ENCODE data around the gene EN1. TPM values are rescaled to one million over a fixed set of nuclear protein-coding genes. Genes with fewer than 3 reads are reported as not detected.

Gene EN1
- total RNA-seq, 1 experiment from 2014 or later, result not detected

DNA sequence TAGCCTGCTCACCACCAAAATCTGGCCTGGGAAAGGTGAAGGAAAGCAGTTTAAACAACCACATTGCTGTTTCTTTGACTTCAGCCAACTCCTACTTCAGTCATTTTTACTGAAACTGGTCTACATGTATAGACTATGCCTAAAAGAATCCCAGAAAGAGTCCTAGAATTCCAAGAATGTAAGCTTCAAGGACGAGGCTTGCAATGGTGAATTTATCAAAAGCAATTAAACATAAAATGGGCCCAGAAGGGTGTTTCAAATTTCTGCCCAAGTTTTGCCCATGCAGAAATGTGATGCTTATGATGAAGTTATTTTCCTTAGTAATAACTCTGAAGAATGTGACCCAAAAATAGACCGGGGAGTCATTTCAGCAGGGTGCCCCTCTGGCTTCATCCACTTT is 16.6 kb downstream of the EN1 start:
- RAD21 ChIA-PET (ENCODE audit: low non-redundant PET in 1 of 2, low total read pairs in 2 of 2, uncharacterized antibody in 2 of 2, unreplicated experiment in 2 of 2), result no interaction called here
- TF ChIP-seq CBX3 (IDR thresholded peaks at IDR 0.05; ENCODE audit: low read depth) (no peak), SRF (IDR thresholded peaks at IDR 0.05; ENCODE audit: low read depth) (no peak), SIN3A (IDR thresholded peaks at IDR 0.05; ENCODE audit: low read depth) (no peak), SP1 (IDR thresholded peaks at IDR 0.05; ENCODE audit: low read depth) (no peak), TCF7L2 (IDR thresholded peaks at IDR 0.05; ENCODE audit: borderline replicate concordance, extremely low read depth, insufficient read depth, insufficient read length) (no peak), ZNF274 (IDR thresholded peaks at IDR 0.05; ENCODE audit: low read depth, low read length) (no peak), POLR2A (IDR thresholded peaks at IDR 0.05; ENCODE audit: borderline replicate concordance, extremely low read depth, insufficient read depth, insufficient read length) (no peak), ELF1 (IDR thresholded peaks at IDR 0.05; ENCODE audit: borderline replicate concordance, low read depth) (no peak)
- TF ChIP-seq, protein P1, sequence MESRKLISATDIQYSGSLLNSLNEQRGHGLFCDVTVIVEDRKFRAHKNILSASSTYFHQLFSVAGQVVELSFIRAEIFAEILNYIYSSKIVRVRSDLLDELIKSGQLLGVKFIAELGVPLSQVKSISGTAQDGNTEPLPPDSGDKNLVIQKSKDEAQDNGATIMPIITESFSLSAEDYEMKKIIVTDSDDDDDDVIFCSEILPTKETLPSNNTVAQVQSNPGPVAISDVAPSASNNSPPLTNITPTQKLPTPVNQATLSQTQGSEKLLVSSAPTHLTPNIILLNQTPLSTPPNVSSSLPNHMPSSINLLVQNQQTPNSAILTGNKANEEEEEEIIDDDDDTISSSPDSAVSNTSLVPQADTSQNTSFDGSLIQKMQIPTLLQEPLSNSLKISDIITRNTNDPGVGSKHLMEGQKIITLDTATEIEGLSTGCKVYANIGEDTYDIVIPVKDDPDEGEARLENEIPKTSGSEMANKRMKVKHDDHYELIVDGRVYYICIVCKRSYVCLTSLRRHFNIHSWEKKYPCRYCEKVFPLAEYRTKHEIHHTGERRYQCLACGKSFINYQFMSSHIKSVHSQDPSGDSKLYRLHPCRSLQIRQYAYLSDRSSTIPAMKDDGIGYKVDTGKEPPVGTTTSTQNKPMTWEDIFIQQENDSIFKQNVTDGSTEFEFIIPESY (IDR thresholded peaks at IDR 0.05; ENCODE audit: extremely low read depth, insufficient replicate concordance, low read length), result no peak

More for the DNA sequence above, 16.6 kb downstream of the EN1 start:
- H3K4me1 ChIP-seq (ENCODE audit: control insufficient read depth in 1 of 2, insufficient read depth in 2 of 2, low read length in 2 of 2), result no peaks in the 10 kb centered on the region
- CTCF ChIA-PET, result no interaction called here
- no peak overlapping the region for H3K4me3 ChIP-seq (replicated peaks in 1 of 2; ENCODE audit: low read depth in 1 of 2, low read length in 2 of 2)
- no peak overlapping the region for H3K4me2 ChIP-seq (ENCODE audit: low read length)
- no peak overlapping the region for H3K27ac ChIP-seq (ENCODE audit: low read depth, low read length)
- H4K20me1 ChIP-seq (ENCODE audit: insufficient read depth), result no peaks in the 10 kb centered on the region; the same call in 1 of the 2 replicates
- no peak overlapping the region for H2AFZ ChIP-seq (ENCODE audit: low read depth, low read length, poor library complexity, severe bottlenecking)
- no peaks in the 10 kb centered on the region for H3K9me2 ChIP-seq (ENCODE audit: insufficient read depth)
- intact Hi-C loops (cut with micrococcal nuclease), result no loop called here
- no peaks in the 10 kb centered on the region for H3K36me3 ChIP-seq (ENCODE audit: control insufficient read depth in 1 of 2, insufficient read depth in 2 of 2, low read length in 2 of 2)
- no peaks in the 10 kb centered on the region for H3K9me3 ChIP-seq (ENCODE audit: control insufficient read depth in 1 of 2, insufficient read depth in 1 of 2, low read depth in 1 of 2, low read length in 2 of 2)
- no TSS peak for BruUV-seq (replicated peaks)
- H3K9ac ChIP-seq (ENCODE audit: low read length), result no peak overlapping the region
- H3K79me2 ChIP-seq (ENCODE audit: insufficient read depth, low read length), result no peaks in the 10 kb centered on the region
- DNase-seq (ENCODE audit: low read depth, low spot score) (no peak), ATAC-seq (no peak)
- POLR2A ChIA-PET, result no interaction called here
- peaks cover 18% of the 10 kb centered on the region for H3K27me3 ChIP-seq (ENCODE audit: insufficient read depth, low read length)
